GM13977 (cell line): Measurements from ENCODE around the gene ABCC1.

Source experiments
- DNase-seq: peaks from one replicate; pipeline ENCODE4 v3.0.0; 2012; ENCODE audit warnings: low spot score
- CTCF ChIP-seq: IDR thresholded peaks from 2 replicates; pipeline ENCODE4 v1.5.1; 2012; ENCODE audit warnings: mild to moderate bottlenecking, control low read depth; ENCODE audit not compliant: insufficient read depth; ENCODE audit errors: extremely low read depth, missing control alignments
- in situ Hi-C: fragments of 300-500 bp; cut with MboI; formaldehyde crosslinking; loops from one replicate; pipeline ENCODE4 v1.12.0; 2022; ENCODE audit warnings: low sequenced_read_pairs, low pct_unique_long_range_greater_than_20kb, mixed read lengths, inconsistent platforms; ENCODE audit not compliant: unreplicated experiment

Gene ABCC1

GRCh38 chr16:16080465-16081065, 131.1 kb downstream of the ABCC1 start:
- no peak for TF ChIP-seq CTCF
- in situ Hi-C loops, result no loop called here
- no peak for DNase-seq

GRCh38 chr16:16081141-16081540, 131.7 kb downstream of the ABCC1 start:
- no peak for DNase-seq
- no peak for TF ChIP-seq CTCF
- in situ Hi-C loops, result no loop called here

GRCh38 chr16:16082255-16082654, 132.8 kb downstream of the ABCC1 start:
- in situ Hi-C loops, result no loop called here
- TF ChIP-seq CTCF, result no peak
- DNase-seq, result no peak

- DNase-seq, result no peak
- in situ Hi-C loops, result no loop called here
- TF ChIP-seq CTCF, result no peak
These were observed 134.2 kb downstream of the ABCC1 start for GRCh38 chr16:16083421-16084156.

GRCh38 chr16:16084874-16085273, 135.5 kb downstream of the ABCC1 start:
- TF ChIP-seq CTCF, result no peak
- DNase-seq, result no peak
- in situ Hi-C loops, result no loop called here

- no peak for DNase-seq
- in situ Hi-C loops, result no loop called here
- no peak for TF ChIP-seq CTCF
These were observed 137.4 kb downstream of the ABCC1 start for GRCh38 chr16:16086653-16087446.
